Lower leg skin (tissue), 4 donors: ENCODE data around the gene MVD. TPM values are rescaled to one million over a fixed set of nuclear protein-coding genes. Genes with fewer than 3 reads are reported as not detected.

ENCODE experiments used
- DNase-seq, 2 donors: peaks; one replicate each; pipeline ENCODE4 v3.0.0-alpha.2; 2019; ENCODE audit warnings: low spot score in 2 of 2
- H3K4me3 ChIP-seq: fragments of 200-600 bp; sonication (generic); 2 replicates; pipeline ENCODE4 v1.5.1; 2017; ENCODE audit warnings: mild to moderate bottlenecking, low read depth; ENCODE audit not compliant: poor library complexity, severe bottlenecking
- CTCF ChIP-seq, 3 donors: fragments of 450-650 bp; IDR thresholded peaks; one replicate each; pipeline ENCODE4 v1.5.1; 2016; ENCODE audit warnings: antibody characterized with exemption in 3 of 3, mild to moderate bottlenecking in 3 of 3, moderate library complexity in 2 of 3
- POLR2A ChIP-seq, 2 donors: fragments of 450-650 bp; IDR thresholded peaks; one replicate each; pipeline ENCODE4 v1.6.1; 2016 to 2017; ENCODE audit warnings: antibody characterized with exemption in 2 of 2, mild to moderate bottlenecking in 1 of 2, moderate library complexity in 1 of 2
- WGBS, 2 donors: methylation state at CpG; one replicate each; pipeline ENCODE4 v1.1.5; 2018; 5-methylcytosine and 5-hydroxymethylcytosine counted together
- intact Hi-C: fragments of 100-400 bp; cut with DNase I; formaldehyde crosslinking; loops from one replicate; pipeline ENCODE4 v1.15.0; 2023; ENCODE audit warnings: low total_unique reads
- total RNA-seq, 4 donors: library from RNA; depleted of rRNA; stranded (reverse); fragments of >200 nt; gene quantifications; one replicate each; pipeline ENCODE4 v1.1.0, GENCODE V29; 2016

The MVD gene
- total RNA-seq, 4 donors from 2014 or later, result 40.2 to 93.5 (median 67.1) TPM

GRCh38 chr16:88622866-88623265 is 40.0 kb downstream of the MVD start:
- TF ChIP-seq POLR2A (IDR thresholded peaks at IDR 0.05) (no peak), CTCF (IDR thresholded peaks at IDR 0.05) (no peak)
- WGBS, 2 donors, result 93 to 95% methylated on average over 29 of the region's 29 CpGs
- DNase-seq, result no peak
- no peak overlapping the region for H3K4me3 ChIP-seq
- intact Hi-C loops, result no loop called here

- TF ChIP-seq POLR2A (IDR thresholded peaks at IDR 0.05) (no peak), CTCF (IDR thresholded peaks at IDR 0.05) (no peak)
- intact Hi-C loops, result no loop called here
- DNase-seq, result no peak
- H3K4me3 ChIP-seq, result no peak overlapping the region
- 86 to 92% methylated on average over 11 to 18 of the region's 19 CpGs for WGBS, 2 donors
Observed at GRCh38 chr16:88622125-88622524, 40.8 kb downstream of the MVD start.

GRCh38 chr16:88619859-88620815 is 42.8 kb downstream of the MVD start:
- no peak overlapping the region for H3K4me3 ChIP-seq
- 87 to 93% methylated on average over 14 of the region's 14 CpGs for WGBS, 2 donors
- DNase-seq, result no peak
- intact Hi-C loops, result no loop called here
- no peak for TF ChIP-seq CTCF (IDR thresholded peaks at IDR 0.05)
- TF ChIP-seq POLR2A (IDR thresholded peaks at IDR 0.05), result no peak

GRCh38 chr16:88618956-88619667 is 43.8 kb downstream of the MVD start:
- intact Hi-C loops, result no loop called here
- 88 to 91% methylated on average over 19 of the region's 19 CpGs for WGBS, 2 donors
- TF ChIP-seq POLR2A (IDR thresholded peaks at IDR 0.05) (no peak), CTCF (IDR thresholded peaks at IDR 0.05) (no peak)
- no peak for DNase-seq
- no peak overlapping the region for H3K4me3 ChIP-seq

GRCh38 chr16:88618182-88618955 is 44.5 kb downstream of the MVD start:
- WGBS, 2 donors, result 82 to 87% methylated on average over 19 to 20 of the region's 20 CpGs
- DNase-seq, result no peak
- no peak for TF ChIP-seq CTCF (IDR thresholded peaks at IDR 0.05)
- no peak for TF ChIP-seq POLR2A (IDR thresholded peaks at IDR 0.05)
- H3K4me3 ChIP-seq, result no peak overlapping the region
- intact Hi-C loops, result no loop called here
